ENCODE data around the gene CNNM1.

The CNNM1 gene

GRCh38 chr10:99329304-99329553 is at the start of gene CNNM1:
Gene CNNM1, plus strand, starts transcription at chr10:99329356. Its CDS starts 32 bp downstream, at chr10:99329388.
- no peak for DNase-seq

GRCh38 chr10:99279626-99280111 is 49.5 kb upstream of the CNNM1 start:
- no peak for DNase-seq

- no peak for DNase-seq
Measured at GRCh38 chr10:99280472-99280871, 48.7 kb upstream of the CNNM1 start.

GRCh38 chr10:99285881-99286280 is 43.3 kb upstream of the CNNM1 start:
- no peak for DNase-seq

- DNase-seq, result no peak
Measured at GRCh38 chr10:99290306-99290705, 38.9 kb upstream of the CNNM1 start.

- no peak for DNase-seq
Measured at GRCh38 chr10:99292159-99292558, 37.0 kb upstream of the CNNM1 start.

- DNase-seq, result no peak
Measured at GRCh38 chr10:99296605-99297004, 32.6 kb upstream of the CNNM1 start.

GRCh38 chr10:99297033-99297432 is 32.1 kb upstream of the CNNM1 start:
- no peak for DNase-seq

- no peak for DNase-seq
Measured at GRCh38 chr10:99303899-99304861, 25.0 kb upstream of the CNNM1 start.

- DNase-seq, result no peak
Measured at GRCh38 chr10:99304862-99305229, 24.3 kb upstream of the CNNM1 start.

GRCh38 chr10:99312501-99312900 is 16.7 kb upstream of the CNNM1 start:
- no peak for DNase-seq

GRCh38 chr10:99315853-99316252 is 13.3 kb upstream of the CNNM1 start:
- DNase-seq, result no peak

- no peak for DNase-seq
Measured at GRCh38 chr10:99316374-99316773, 12.8 kb upstream of the CNNM1 start.

- DNase-seq, result no peak
Measured at GRCh38 chr10:99318048-99318447, 11.1 kb upstream of the CNNM1 start.

- no peak for DNase-seq
Measured at GRCh38 chr10:99318475-99318874, 10.7 kb upstream of the CNNM1 start.

- no peak for DNase-seq
Measured at GRCh38 chr10:99325281-99325680, 3.9 kb upstream of the CNNM1 start.

- no peak for DNase-seq
Measured at GRCh38 chr10:99326871-99327270, 2.3 kb upstream of the CNNM1 start.

- DNase-seq, result no peak
Measured at GRCh38 chr10:99328579-99329303, 415 bp upstream of the CNNM1 start.

GRCh38 chr10:99329554-99330346 is 594 bp downstream of the CNNM1 start:
- no peak for DNase-seq

GRCh38 chr10:99330347-99330924 is 1.3 kb downstream of the CNNM1 start:
- DNase-seq, result no peak

GRCh38 chr10:99331207-99331803 is 2.1 kb downstream of the CNNM1 start:
- DNase-seq, result no peak

- DNase-seq, result no peak
Measured at GRCh38 chr10:99337311-99337811, 8.2 kb downstream of the CNNM1 start.
